Tibial nerve (tissue), 4 donors: Measurements from ENCODE around the gene PNPLA2.

Experiments
- CTCF ChIP-seq, 5 experiments: fragments of 200-600 bp in 3 of 5; fragments of 450-650 bp in 2 of 5; sonication (generic) in 3 of 5; IDR thresholded peaks; one replicate each; pipeline ENCODE4 v1.5.1; 2016 to 2019; ENCODE audit warnings: antibody characterized with exemption in 5 of 5, mild to moderate bottlenecking in 3 of 5, moderate library complexity in 2 of 5
- EP300 ChIP-seq, 2 donors: sonication (generic); formaldehyde crosslinking; IDR thresholded peaks; one replicate each; pipeline ENCODE4 v1.6.1; 2017; ENCODE audit warnings: antibody characterized with exemption in 2 of 2, mild to moderate bottlenecking in 1 of 2
- POLR2A ChIP-seq, 2 donors: fragments of 450-650 bp; IDR thresholded peaks; one replicate each; pipeline ENCODE4 v1.6.1; 2017; ENCODE audit warnings: antibody characterized with exemption in 2 of 2, mild to moderate bottlenecking in 2 of 2, moderate library complexity in 2 of 2

- TF ChIP-seq CTCF (IDR thresholded peaks at IDR 0.05) (no peak), POLR2A (IDR thresholded peaks at IDR 0.05) (no peak), EP300 (IDR thresholded peaks at IDR 0.05) (no peak)
These were observed 34.0 kb downstream of the PNPLA2 start for GRCh38 chr11:852762-853161.
